Measurements from ENCODE around the gene EHBP1. TPM values are rescaled to one million over a fixed set of nuclear protein-coding genes. Genes with fewer than 3 reads are reported as not detected.

The EHBP1 gene
- polyA plus RNA-seq, 1 of the 3 experiments (the other 2 are of a cell fraction) = 62.7 TPM

- Histone ChIP-seq H3K36me3 (replicated peaks in 1 of 2; ENCODE audit: control insufficient read depth in 1 of 2, insufficient read depth in 2 of 2, low read length in 1 of 2) (no peaks in the 10 kb centered on the region), H3K27me3 (ENCODE audit: insufficient read depth) (peaks cover 15% of the 10 kb centered on the region; the same call in 1 of the 2 replicates), H3F3A (replicated peaks; ENCODE audit: insufficient read depth) (no peaks in the 10 kb centered on the region), H3K9ac (no peak overlapping the region), H3K4me1 (ENCODE audit: control insufficient read depth in 1 of 2, insufficient read depth in 2 of 2, low read depth in 1 of 2, low read length in 1 of 2) (no peaks in the 10 kb centered on the region), H3K79me2 (ENCODE audit: insufficient read depth) (no peaks in the 10 kb centered on the region), H4K20me1 (ENCODE audit: insufficient read depth) (no peaks in the 10 kb centered on the region), H3K27ac (ENCODE audit: low read depth in 2 of 2, low read length in 1 of 2) (no peak overlapping the region), H3K4me2 (no peak overlapping the region), H2AFZ (ENCODE audit: low read depth) (no peak overlapping the region), H3K9me3 (no peaks in the 10 kb centered on the region), H3K9me2 (no peaks in the 10 kb centered on the region), H3K4me3 (ENCODE audit: low read depth in 2 of 2, low read length in 1 of 2) (no peak overlapping the region)
- DNase-seq = no peak
- 22% methylated on average over 2 of the region's 2 CpGs for WGBS (ENCODE audit: low lambda C conversion rate)
- CTCF ChIA-PET = no interaction called here
- TF ChIP-seq TCF12 (IDR thresholded peaks at IDR 0.05) (no peak), FOXJ3 (CRISPR knock-in tag; IDR thresholded peaks at IDR 0.05) (no peak), NFIC (IDR thresholded peaks at IDR 0.05; ENCODE audit: borderline replicate concordance) (no peak), CHD2 (IDR thresholded peaks at IDR 0.05; ENCODE audit: low read length, partially characterized antibody) (no peak)
- POLR2A ChIA-PET = no interaction called here
Observed at GRCh38 chr2:63066838-63067237, 361.3 kb downstream of the EHBP1 start.

GRCh38 chr2:63071664-63072063 lies 366.2 kb downstream of the EHBP1 start:
- DNase-seq = no peak
- CTCF ChIA-PET = interaction anchor here (1.1 kb wide), 1 partner anchor 16 kb away, joined by 3 read pairs; no protein-coding TSS in a partner anchor
- no peak overlapping the region for H3K27ac ChIP-seq (ENCODE audit: low read depth in 2 of 2, low read length in 1 of 2)
- no peaks in the 10 kb centered on the region for H3K9me3 ChIP-seq
- POLR2A ChIA-PET = no interaction called here
- no peak overlapping the region for H2AFZ ChIP-seq (ENCODE audit: low read depth)
- WGBS (ENCODE audit: low lambda C conversion rate) = 32% methylated on average over 2 of the region's 2 CpGs
- H3F3A ChIP-seq (replicated peaks; ENCODE audit: insufficient read depth) = no peaks in the 10 kb centered on the region
- H3K79me2 ChIP-seq (ENCODE audit: insufficient read depth) = no peaks in the 10 kb centered on the region
- H3K4me3 ChIP-seq (ENCODE audit: low read depth in 2 of 2, low read length in 1 of 2) = no peak overlapping the region
- H3K27me3 ChIP-seq (ENCODE audit: insufficient read depth) = peaks cover 4% of the 10 kb centered on the region; the same call in 1 of the 2 replicates
- no peak for TF ChIP-seq RXRA (IDR thresholded peaks at IDR 0.05; ENCODE audit: borderline replicate concordance, low read depth)
- no peak for TF ChIP-seq EZH2phosphoT487 (IDR thresholded peaks at IDR 0.05; ENCODE audit: borderline replicate concordance, low read depth)
- TF ChIP-seq POLR2AphosphoS5 (IDR thresholded peaks at IDR 0.05; ENCODE audit: low read depth, low read length) = no peak
- no peak for TF ChIP-seq ELF1 (IDR thresholded peaks at IDR 0.05)
- TF ChIP-seq, protein P1, sequence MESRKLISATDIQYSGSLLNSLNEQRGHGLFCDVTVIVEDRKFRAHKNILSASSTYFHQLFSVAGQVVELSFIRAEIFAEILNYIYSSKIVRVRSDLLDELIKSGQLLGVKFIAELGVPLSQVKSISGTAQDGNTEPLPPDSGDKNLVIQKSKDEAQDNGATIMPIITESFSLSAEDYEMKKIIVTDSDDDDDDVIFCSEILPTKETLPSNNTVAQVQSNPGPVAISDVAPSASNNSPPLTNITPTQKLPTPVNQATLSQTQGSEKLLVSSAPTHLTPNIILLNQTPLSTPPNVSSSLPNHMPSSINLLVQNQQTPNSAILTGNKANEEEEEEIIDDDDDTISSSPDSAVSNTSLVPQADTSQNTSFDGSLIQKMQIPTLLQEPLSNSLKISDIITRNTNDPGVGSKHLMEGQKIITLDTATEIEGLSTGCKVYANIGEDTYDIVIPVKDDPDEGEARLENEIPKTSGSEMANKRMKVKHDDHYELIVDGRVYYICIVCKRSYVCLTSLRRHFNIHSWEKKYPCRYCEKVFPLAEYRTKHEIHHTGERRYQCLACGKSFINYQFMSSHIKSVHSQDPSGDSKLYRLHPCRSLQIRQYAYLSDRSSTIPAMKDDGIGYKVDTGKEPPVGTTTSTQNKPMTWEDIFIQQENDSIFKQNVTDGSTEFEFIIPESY (IDR thresholded peaks at IDR 0.05; ENCODE audit: borderline replicate concordance, low read depth) = no peak
- TF ChIP-seq, protein P2, sequence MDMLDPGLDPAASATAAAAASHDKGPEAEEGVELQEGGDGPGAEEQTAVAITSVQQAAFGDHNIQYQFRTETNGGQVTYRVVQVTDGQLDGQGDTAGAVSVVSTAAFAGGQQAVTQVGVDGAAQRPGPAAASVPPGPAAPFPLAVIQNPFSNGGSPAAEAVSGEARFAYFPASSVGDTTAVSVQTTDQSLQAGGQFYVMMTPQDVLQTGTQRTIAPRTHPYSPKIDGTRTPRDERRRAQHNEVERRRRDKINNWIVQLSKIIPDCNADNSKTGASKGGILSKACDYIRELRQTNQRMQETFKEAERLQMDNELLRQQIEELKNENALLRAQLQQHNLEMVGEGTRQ (IDR thresholded peaks at IDR 0.05; ENCODE audit: borderline replicate concordance, low read depth, low read length) = no peak
- no peak for TF ChIP-seq FOXJ3 (CRISPR knock-in tag; IDR thresholded peaks at IDR 0.05)
- TF ChIP-seq IRF3 (IDR thresholded peaks at IDR 0.05; ENCODE audit: low read depth, low read length) = no peak
- TF ChIP-seq TAF1 (IDR thresholded peaks at IDR 0.05; ENCODE audit: borderline replicate concordance, low read depth, low read length) = no peak
- no peak for TF ChIP-seq SMC3 (IDR thresholded peaks at IDR 0.05; ENCODE audit: low read depth, low read length)
- TF ChIP-seq GABPA (IDR thresholded peaks at IDR 0.05; ENCODE audit: low read depth) = no peak
- no peak for TF ChIP-seq MEF2A (IDR thresholded peaks at IDR 0.05; ENCODE audit: borderline replicate concordance, low read depth)
- no peak for TF ChIP-seq FOXM1 (IDR thresholded peaks at IDR 0.05; ENCODE audit: low read depth)
- no peak for TF ChIP-seq EP300 (IDR thresholded peaks at IDR 0.05; ENCODE audit: borderline replicate concordance in 1 of 2, low read depth in 1 of 2, low read length in 1 of 2)
- TF ChIP-seq NFIC (IDR thresholded peaks at IDR 0.05; ENCODE audit: borderline replicate concordance) = no peak
- TF ChIP-seq MAX (IDR thresholded peaks at IDR 0.05; ENCODE audit: low read depth) = no peak
- TF ChIP-seq CTCF (IDR thresholded peaks at IDR 0.05) = no peak
- no peak for TF ChIP-seq TEAD4 (IDR thresholded peaks at IDR 0.05; ENCODE audit: borderline replicate concordance, insufficient read depth)
- no peak for TF ChIP-seq RAD21 (IDR thresholded peaks at IDR 0.05; ENCODE audit: low read length)
- no peak for TF ChIP-seq TCF12 (IDR thresholded peaks at IDR 0.05)
- no peaks in the 10 kb centered on the region for H3K4me1 ChIP-seq (ENCODE audit: control insufficient read depth in 1 of 2, insufficient read depth in 2 of 2, low read depth in 1 of 2, low read length in 1 of 2)
- no peak overlapping the region for H3K4me2 ChIP-seq
- H3K9ac ChIP-seq = no peak overlapping the region
- H3K9me2 ChIP-seq = no peaks in the 10 kb centered on the region
- H4K20me1 ChIP-seq (ENCODE audit: insufficient read depth) = no peaks in the 10 kb centered on the region
- no peaks in the 10 kb centered on the region for H3K36me3 ChIP-seq (replicated peaks in 1 of 2; ENCODE audit: control insufficient read depth in 1 of 2, insufficient read depth in 2 of 2, low read length in 1 of 2)
